ENCODE data around the gene MACROD1. TPM values are rescaled to one million over a fixed set of nuclear protein-coding genes. Genes with fewer than 3 reads are reported as not detected.

Gene MACROD1
- total RNA-seq, 4 donors from 2014 or later = 30.6 to 45.0 (median 35.0) TPM

DNA sequence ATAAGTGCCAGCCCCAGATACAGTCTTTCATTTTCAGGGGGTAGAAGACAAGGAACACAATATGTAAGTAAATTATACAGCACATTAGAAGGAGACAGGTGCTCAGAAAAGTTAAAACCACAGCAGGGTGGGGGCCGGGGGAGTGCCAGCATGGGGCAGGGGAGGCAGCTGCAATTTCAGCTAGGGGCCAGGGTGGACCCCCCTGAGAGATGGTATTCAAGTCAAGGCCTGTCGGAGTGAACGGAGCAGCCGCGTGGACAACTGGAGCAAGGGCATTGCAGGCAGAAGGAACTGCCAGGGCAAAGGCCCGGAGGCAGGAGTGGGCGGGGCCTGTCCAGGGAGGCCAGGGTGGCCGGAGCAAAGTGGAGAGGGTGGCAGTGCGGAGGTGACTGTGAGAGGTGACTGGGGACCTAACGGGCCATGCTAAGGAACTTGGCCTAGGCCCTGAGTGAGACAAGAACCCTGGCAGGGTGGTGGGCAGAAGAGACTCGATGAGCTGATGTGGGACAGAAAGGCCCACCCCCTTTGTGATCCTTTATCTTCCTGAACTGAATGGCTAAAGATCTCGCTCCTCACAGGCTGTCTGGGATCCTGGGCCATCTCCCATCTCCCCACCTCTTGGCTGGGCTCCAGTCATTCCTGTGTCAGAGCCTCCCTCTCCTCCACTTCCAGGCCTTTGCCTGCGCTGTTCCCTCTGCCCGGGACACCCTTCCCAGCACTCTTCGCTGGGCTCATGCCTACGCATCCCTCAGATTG, 152.6 kb downstream of the MACROD1 start:
- Histone ChIP-seq H3K27me3 (no peaks in the 10 kb centered on the region), H3K27ac (no peak overlapping the region), H3K36me3 (no peaks in the 10 kb centered on the region), H3K4me3 (no peak overlapping the region), H3K4me1 (peaks cover 0 to 10% (median 0%) of the 10 kb centered on the region in 4 donors), H3K9me3 (no peaks in the 10 kb centered on the region)
- 83 to 90% methylated on average over 16 of the region's 16 CpGs for WGBS, 2 donors
- TF ChIP-seq, protein P1, sequence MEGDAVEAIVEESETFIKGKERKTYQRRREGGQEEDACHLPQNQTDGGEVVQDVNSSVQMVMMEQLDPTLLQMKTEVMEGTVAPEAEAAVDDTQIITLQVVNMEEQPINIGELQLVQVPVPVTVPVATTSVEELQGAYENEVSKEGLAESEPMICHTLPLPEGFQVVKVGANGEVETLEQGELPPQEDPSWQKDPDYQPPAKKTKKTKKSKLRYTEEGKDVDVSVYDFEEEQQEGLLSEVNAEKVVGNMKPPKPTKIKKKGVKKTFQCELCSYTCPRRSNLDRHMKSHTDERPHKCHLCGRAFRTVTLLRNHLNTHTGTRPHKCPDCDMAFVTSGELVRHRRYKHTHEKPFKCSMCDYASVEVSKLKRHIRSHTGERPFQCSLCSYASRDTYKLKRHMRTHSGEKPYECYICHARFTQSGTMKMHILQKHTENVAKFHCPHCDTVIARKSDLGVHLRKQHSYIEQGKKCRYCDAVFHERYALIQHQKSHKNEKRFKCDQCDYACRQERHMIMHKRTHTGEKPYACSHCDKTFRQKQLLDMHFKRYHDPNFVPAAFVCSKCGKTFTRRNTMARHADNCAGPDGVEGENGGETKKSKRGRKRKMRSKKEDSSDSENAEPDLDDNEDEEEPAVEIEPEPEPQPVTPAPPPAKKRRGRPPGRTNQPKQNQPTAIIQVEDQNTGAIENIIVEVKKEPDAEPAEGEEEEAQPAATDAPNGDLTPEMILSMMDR (IDR thresholded peaks at IDR 0.05) = no peak
- no peak for TF ChIP-seq POLR2A (IDR thresholded peaks at IDR 0.05)
- no peak for TF ChIP-seq EP300 (IDR thresholded peaks at IDR 0.05)
- DNase-seq (ENCODE audit: low spot score in 2 of 2) = no peak

DNA sequence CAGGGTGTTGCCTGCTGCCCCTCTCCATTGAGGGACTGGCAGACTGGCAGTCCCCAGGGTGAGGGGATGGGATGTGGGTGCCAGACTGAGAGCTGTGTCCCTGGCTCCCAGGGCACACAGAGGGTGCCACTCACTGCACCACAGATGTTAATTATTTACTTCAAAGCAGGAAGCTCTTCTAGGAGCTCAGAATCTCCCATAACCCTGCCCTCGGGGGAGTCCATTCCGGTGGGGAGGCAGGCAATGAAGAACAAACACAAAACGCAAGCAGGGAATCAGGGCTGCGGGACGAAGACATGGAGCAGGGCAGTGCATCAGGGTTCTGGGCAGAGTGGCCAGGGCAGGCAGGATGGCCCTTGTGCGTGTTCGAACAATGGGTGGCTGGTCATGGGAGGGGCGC, 154.5 kb downstream of the MACROD1 start:
- TF ChIP-seq, protein P1 (IDR thresholded peaks at IDR 0.05) = no peak
- TF ChIP-seq EP300 (IDR thresholded peaks at IDR 0.05) (no peak), POLR2A (IDR thresholded peaks at IDR 0.05) (no peak)
- H3K4me3 ChIP-seq = no peak overlapping the region
- DNase-seq (ENCODE audit: low spot score in 2 of 2) = no peak
- H3K27ac ChIP-seq = no peak overlapping the region
- 82 to 84% methylated on average over 8 of the region's 8 CpGs for WGBS, 2 donors
- H3K9me3 ChIP-seq = no peaks in the 10 kb centered on the region
- no peaks in the 10 kb centered on the region for H3K36me3 ChIP-seq
- peaks cover 0 to 19% (median 12%) of the 10 kb centered on the region in 4 donors for H3K4me1 ChIP-seq
- no peaks in the 10 kb centered on the region for H3K27me3 ChIP-seq

DNA sequence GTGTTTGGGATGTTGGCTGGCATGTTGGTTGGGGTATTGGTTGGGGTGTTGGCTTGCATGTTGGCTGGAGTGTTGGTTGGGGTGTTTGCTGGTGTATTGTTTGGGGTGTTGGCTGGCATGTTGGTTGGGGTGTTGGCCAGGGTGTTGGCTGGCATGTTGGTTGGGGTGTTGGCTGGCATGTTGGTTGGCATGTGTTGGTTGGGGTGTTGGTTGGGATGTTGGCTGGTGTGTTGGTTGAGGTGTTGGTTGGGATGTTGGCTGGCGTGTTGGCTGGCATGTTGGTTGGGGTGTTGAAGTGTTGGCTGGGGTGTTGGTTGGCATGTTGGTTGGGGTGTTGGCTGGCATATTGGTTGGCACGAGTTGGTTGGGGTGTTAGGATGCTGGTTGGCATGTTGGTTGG, 155.1 kb downstream of the MACROD1 start:
- Histone ChIP-seq H3K4me3 (no peak overlapping the region), H3K4me1 (peaks cover 0 to 23% (median 12%) of the 10 kb centered on the region in 4 donors), H3K27me3 (no peaks in the 10 kb centered on the region), H3K9me3 (no peaks in the 10 kb centered on the region), H3K36me3 (no peaks in the 10 kb centered on the region), H3K27ac (no peak overlapping the region)
- DNase-seq (ENCODE audit: low spot score in 2 of 2) = no peak
- 96 to 98% methylated on average over 2 of the region's 2 CpGs for WGBS, 2 donors
- TF ChIP-seq EP300 (IDR thresholded peaks at IDR 0.05) = no peak
- TF ChIP-seq, protein P1 (IDR thresholded peaks at IDR 0.05) = no peak
- no peak for TF ChIP-seq POLR2A (IDR thresholded peaks at IDR 0.05)

DNA sequence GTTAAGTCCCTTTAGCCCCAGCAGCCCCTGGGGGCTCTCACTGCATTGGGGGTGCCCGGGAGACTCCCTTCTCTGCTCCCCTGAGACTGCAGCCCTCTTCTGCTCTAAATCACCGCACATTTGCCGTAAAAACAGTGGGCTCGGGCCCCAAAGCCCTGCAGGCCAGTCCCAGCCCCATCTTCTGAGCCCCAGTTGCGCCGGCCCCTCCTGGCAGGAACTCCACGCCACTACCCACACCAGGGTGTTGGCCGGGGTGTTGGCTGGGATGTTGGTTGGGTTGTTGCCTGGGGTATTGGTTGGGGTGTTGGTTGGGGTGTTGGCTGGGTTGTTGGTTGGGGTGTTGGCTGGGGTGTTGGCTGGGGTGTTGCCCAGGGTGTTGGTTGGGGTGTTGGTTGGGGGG, 156.2 kb downstream of the MACROD1 start:
- no peak for TF ChIP-seq EP300 (IDR thresholded peaks at IDR 0.05)
- TF ChIP-seq, protein P1 (IDR thresholded peaks at IDR 0.05) = no peak
- TF ChIP-seq POLR2A (IDR thresholded peaks at IDR 0.05) = no peak
- H3K36me3 ChIP-seq = no peaks in the 10 kb centered on the region
- H3K9me3 ChIP-seq = no peaks in the 10 kb centered on the region
- no peak overlapping the region for H3K4me3 ChIP-seq
- no peak for DNase-seq (ENCODE audit: low spot score in 2 of 2)
- WGBS, 2 donors = 96 to 100% methylated on average over 8 of the region's 8 CpGs
- H3K27me3 ChIP-seq = no peaks in the 10 kb centered on the region
- peaks cover 0 to 23% (median 12%) of the 10 kb centered on the region in 4 donors for H3K4me1 ChIP-seq
- H3K27ac ChIP-seq = no peak overlapping the region

- H3K9me3 ChIP-seq = no peaks in the 10 kb centered on the region
- peaks cover 0 to 26% (median 12%) of the 10 kb centered on the region in 4 donors for H3K4me1 ChIP-seq
- H3K36me3 ChIP-seq = no peaks in the 10 kb centered on the region
- TF ChIP-seq POLR2A (IDR thresholded peaks at IDR 0.05) (no peak), EP300 (IDR thresholded peaks at IDR 0.05) (no peak)
- TF ChIP-seq, protein P1 (IDR thresholded peaks at IDR 0.05) = no peak
- no peak overlapping the region for H3K27ac ChIP-seq
- no peak for DNase-seq (ENCODE audit: low spot score in 2 of 2)
- WGBS, 2 donors = 92% methylated on average over 16 to 18 of the region's 18 CpGs
- no peaks in the 10 kb centered on the region for H3K27me3 ChIP-seq
- H3K4me3 ChIP-seq = no peak overlapping the region
These were observed 156.8 kb downstream of the MACROD1 start for GRCh38 chr11:64008914-64009633.
